SK-N-SH (cell line): Measurements from ENCODE around the gene CEP112. TPM values are rescaled to one million over a fixed set of nuclear protein-coding genes. Genes with fewer than 3 reads are reported as not detected.

Experiments used
- CTCF ChIA-PET: fragments of 300-600, 350-600 bp; formaldehyde crosslinking; extraction: SDS; loops from one replicate; lab custom pipeline; 2021; lab: Yijun Ruan, JAX
- POLR2A ChIA-PET: fragments of 350-600 bp; sonication (Branson Sonifier 250); formaldehyde crosslinking; extraction: SDS; loops from one replicate; lab custom pipeline; 2020; ENCODE audit warnings: antibody characterized with exemption, inconsistent platforms; lab: Yijun Ruan, JAX
- DNase-seq: peaks from one replicate; pipeline ENCODE4 v3.0.0; 2012
- H2AFZ ChIP-seq: fragments of 200-600 bp; sonication (generic); 2 replicates; pipeline ENCODE4 v1.8.1; 2016; ENCODE audit warnings: antibody characterized with exemption, mild to moderate bottlenecking, low read depth
- H3F3A ChIP-seq: fragments of 200-600 bp; sonication (generic); replicated peaks from 2 replicates; pipeline ENCODE3; 2016; ENCODE audit warnings: antibody characterized with exemption, mild to moderate bottlenecking; ENCODE audit not compliant: insufficient read depth
- H3K27ac ChIP-seq, 2 experiments: fragments of 200-500 bp in 1 of 2; fragments of 200-600 bp in 1 of 2; sonication (Bioruptor generic) in 1 of 2; sonication (generic), shearing (Covaris generic) in 1 of 2; 2 replicates each; pipeline versions ENCODE4 v1.5.1 to v1.6.1; 2014 to 2016; ENCODE audit warnings: low read depth in 2 of 2, inconsistent platforms in 1 of 2, low read length in 1 of 2, mild to moderate bottlenecking in 1 of 2, mixed read lengths in 1 of 2
- H3K27me3 ChIP-seq: fragments of 200-600 bp; sonication (generic), shearing (Covaris generic); 2 replicates; pipeline ENCODE4 v1.6.1; 2016; ENCODE audit warnings: mixed run types; ENCODE audit not compliant: insufficient read depth
- H3K36me3 ChIP-seq, 2 experiments: fragments of 200-500 bp in 1 of 2; fragments of 200-600 bp in 1 of 2; sonication (Bioruptor generic) in 1 of 2; sonication (generic) in 1 of 2; replicated peaks in 1 of 2; 2 replicates each; pipeline versions ENCODE3 to v1.5.1; 2014 to 2016; ENCODE audit warnings: low read length in 1 of 2, mild to moderate bottlenecking in 1 of 2; ENCODE audit not compliant: insufficient read depth in 2 of 2, control insufficient read depth in 1 of 2
- H3K4me1 ChIP-seq, 2 experiments: fragments of 200-500 bp in 1 of 2; fragments of 200-600 bp in 1 of 2; sonication (Bioruptor generic) in 1 of 2; sonication (generic), shearing (Covaris generic) in 1 of 2; 2 replicates each; pipeline versions ENCODE4 v1.5.1 to v1.6.1; 2014 to 2016; ENCODE audit warnings: low read depth in 1 of 2, low read length in 1 of 2, mixed run types in 1 of 2; ENCODE audit not compliant: insufficient read depth in 2 of 2, control insufficient read depth in 1 of 2
- H3K4me2 ChIP-seq: fragments of 200-600 bp; sonication (generic), shearing (Covaris generic); 2 replicates; pipeline ENCODE4 v1.6.1; 2017; ENCODE audit warnings: mixed run types
- H3K4me3 ChIP-seq, 2 experiments: fragments of 200-500 bp in 1 of 2; fragments of 200-600 bp in 1 of 2; sonication (Bioruptor generic) in 1 of 2; sonication (generic), shearing (Covaris generic) in 1 of 2; 2 replicates each; pipeline versions ENCODE4 v1.5.1 to v1.8.1; 2014 to 2016; ENCODE audit warnings: low read depth in 2 of 2, inconsistent platforms in 1 of 2, low read length in 1 of 2, mild to moderate bottlenecking in 1 of 2, mixed read lengths in 1 of 2, moderate library complexity in 1 of 2
- H3K79me2 ChIP-seq: fragments of 200-600 bp; sonication (generic); 2 replicates; pipeline ENCODE4 v1.8.1; 2017; ENCODE audit warnings: mild to moderate bottlenecking; ENCODE audit not compliant: insufficient read depth
- H3K9ac ChIP-seq: fragments of 200-600 bp; sonication (generic); 2 replicates; pipeline ENCODE4 v1.6.1; 2017; ENCODE audit warnings: mixed run types
- H3K9me2 ChIP-seq: fragments of 200-600 bp; sonication (generic); 2 replicates; pipeline ENCODE4 v1.6.1; 2017; ENCODE audit warnings: mixed run types
- H3K9me3 ChIP-seq: fragments of 200-600 bp; sonication (generic); 2 replicates; pipeline ENCODE4 v1.6.1; 2017; ENCODE audit warnings: mixed run types, mild to moderate bottlenecking, moderate library complexity
- H4K20me1 ChIP-seq: fragments of 200-600 bp; sonication (generic); 2 replicates; pipeline ENCODE4 v1.6.1; 2017; ENCODE audit warnings: mild to moderate bottlenecking, mixed run types; ENCODE audit not compliant: insufficient read depth
- CHD2 ChIP-seq: fragments of 150-350 bp; IDR thresholded peaks from 2 replicates; pipeline ENCODE4 v1.6.1; 2018; ENCODE audit warnings: low read length; ENCODE audit not compliant: partially characterized antibody
- CTCF ChIP-seq: fragments of 200-600 bp; sonication (generic); IDR thresholded peaks from 2 replicates; pipeline ENCODE4 v1.6.1; 2017; ENCODE audit warnings: antibody characterized with exemption, mild to moderate bottlenecking, moderate library complexity
- ELF1 ChIP-seq: IDR thresholded peaks from 2 replicates; pipeline ENCODE4 v1.4.0; 2012
- EP300 ChIP-seq, 2 experiments: IDR thresholded peaks; 2 replicates each; pipeline versions ENCODE4 v1.4.0 to v1.6.1; 2012; ENCODE audit warnings: borderline replicate concordance in 1 of 2, low read depth in 1 of 2, low read length in 1 of 2
- EZH2phosphoT487 ChIP-seq: fragments of 200-600 bp; sonication (generic); IDR thresholded peaks from 2 replicates; pipeline ENCODE4 v1.6.1; 2017; ENCODE audit warnings: low read depth, mixed run types, mild to moderate bottlenecking, antibody characterized with exemption, moderate library complexity, borderline replicate concordance
- FOSL2 ChIP-seq: IDR thresholded peaks from 2 replicates; pipeline ENCODE4 v1.4.0; 2012; ENCODE audit warnings: low read depth, mild to moderate bottlenecking, moderate library complexity, borderline replicate concordance
- GATA2 ChIP-seq: sonication (generic); formaldehyde crosslinking; IDR thresholded peaks from 2 replicates; pipeline ENCODE4 v1.5.0; 2020; ENCODE audit warnings: mild to moderate bottlenecking, missing genetic modification reagents
- IRF3 ChIP-seq: fragments of 150-350 bp; IDR thresholded peaks from 2 replicates; pipeline ENCODE4 v1.6.1; 2016; ENCODE audit warnings: mild to moderate bottlenecking, low read depth, low read length
- MXI1 ChIP-seq: IDR thresholded peaks from 2 replicates; pipeline ENCODE4 v1.6.1; 2012; ENCODE audit warnings: mild to moderate bottlenecking, low read depth, low read length, improper control_type of control experiment
- NFIC ChIP-seq: IDR thresholded peaks from 2 replicates; pipeline ENCODE4 v1.4.0; 2012; ENCODE audit warnings: borderline replicate concordance
- NRF1 ChIP-seq: IDR thresholded peaks from 2 replicates; pipeline ENCODE4 v1.6.1; 2012; ENCODE audit warnings: low read depth, mild to moderate bottlenecking, low read length
- PBX3 ChIP-seq: IDR thresholded peaks from 2 replicates; pipeline ENCODE4; 2012
- POLR2AphosphoS5 ChIP-seq: IDR thresholded peaks from 2 replicates; pipeline ENCODE4 v1.6.1; 2012; ENCODE audit warnings: low read depth, low read length
- RCOR1 ChIP-seq: fragments of 150-350 bp; IDR thresholded peaks from 2 replicates; pipeline ENCODE4 v1.6.1; 2017; ENCODE audit warnings: antibody characterized with exemption, low read length
- RFX5 ChIP-seq: IDR thresholded peaks from 2 replicates; pipeline ENCODE4 v1.6.1; 2012; ENCODE audit warnings: mild to moderate bottlenecking, improper control_type of control experiment, low read length
- TAF1 ChIP-seq: IDR thresholded peaks from 2 replicates; pipeline ENCODE4 v1.6.1; 2012; ENCODE audit warnings: low read depth, mild to moderate bottlenecking, low read length, moderate library complexity, borderline replicate concordance
- TEAD4 ChIP-seq: IDR thresholded peaks from 2 replicates; pipeline ENCODE4 v1.4.0; 2012; ENCODE audit warnings: mild to moderate bottlenecking, borderline replicate concordance; ENCODE audit not compliant: insufficient read depth
- USF1 ChIP-seq: IDR thresholded peaks from 2 replicates; pipeline ENCODE4 v1.4.0; 2012; ENCODE audit warnings: low read depth, borderline replicate concordance
- YY1 ChIP-seq: IDR thresholded peaks from 2 replicates; pipeline ENCODE4 v1.4.0; 2012; ENCODE audit warnings: low read depth, mild to moderate bottlenecking
- WGBS: methylation state at CpG from one replicate; pipeline ENCODE4 v1.1.6; 2017; ENCODE audit warnings: low lambda C conversion rate; 5-methylcytosine and 5-hydroxymethylcytosine counted together
- polyA plus RNA-seq, 3 experiments: library from polyadenylated mRNA; depleted of rRNA; stranded (reverse); fragments of >200 nt; gene quantifications; 2 replicates each; pipeline ENCODE4 v1.2.3, GENCODE V29; 2012

CEP112 gene
- polyA plus RNA-seq, 1 of the 3 experiments (the other 2 are of a cell fraction), result 7.9 TPM

- no peaks in the 10 kb centered on the region for H3K9me3 ChIP-seq
- no peaks in the 10 kb centered on the region for H3K27me3 ChIP-seq
- no peaks in the 10 kb centered on the region for H4K20me1 ChIP-seq
- no peak overlapping the region for H3K4me2 ChIP-seq
- no peak overlapping the region for H2AFZ ChIP-seq
- DNase-seq, result no peak
- 97% methylated on average over 1 of the region's 1 CpG for WGBS
- TF ChIP-seq FOSL2, result no peak
- TF ChIP-seq NFIC, result no peak
- no peak for TF ChIP-seq CHD2
- TF ChIP-seq RFX5, result no peak
- no peak for TF ChIP-seq GATA2 (CRISPR knock-in tag)
- no peak for TF ChIP-seq EP300 (IDR thresholded peaks at IDR 0.05; ENCODE audit: borderline replicate concordance in 1 of 2, low read depth in 1 of 2, low read length in 1 of 2)
- no peak for TF ChIP-seq MXI1
- TF ChIP-seq USF1, result no peak
- no peak for TF ChIP-seq NRF1
- TF ChIP-seq EZH2phosphoT487, result no peak
- no peak for TF ChIP-seq YY1
- no peak for TF ChIP-seq CTCF
- TF ChIP-seq POLR2AphosphoS5, result no peak
- no peak for TF ChIP-seq TAF1
- TF ChIP-seq PBX3, result no peak
- no peaks in the 10 kb centered on the region for H3K9me2 ChIP-seq
- H3K27ac ChIP-seq, result no peak overlapping the region; a peak in 1 of 4 replicates
- no peaks in the 10 kb centered on the region for H3K79me2 ChIP-seq
- H3K9ac ChIP-seq, result no peak overlapping the region
- H3K4me3 ChIP-seq, result no peak overlapping the region
- H3K36me3 ChIP-seq, result peaks cover 0 to 3% of the 10 kb centered on the region in 2 experiments
- no peaks in the 10 kb centered on the region; a peak in 1 of 4 replicates for H3K4me1 ChIP-seq
- H3F3A ChIP-seq, result no peaks in the 10 kb centered on the region
- ChIA-PET CTCF (interaction anchor here (0.9 to 1.1 kb wide), 2 partner anchors 26 to 30 kb away, joined by 3 read pairs; no protein-coding TSS in a partner anchor), POLR2A (no interaction called here)
Measured at GRCh38 chr17:65820306-65820705, 371.6 kb downstream of the CEP112 start.

- no peak for DNase-seq
- Histone ChIP-seq H3K4me3 (no peak overlapping the region), H3K9me3 (no peaks in the 10 kb centered on the region), H3K4me1 (no peaks in the 10 kb centered on the region; a peak in 1 of 4 replicates), H2AFZ (no peak overlapping the region), H3K9me2 (no peaks in the 10 kb centered on the region), H3K79me2 (no peaks in the 10 kb centered on the region), H3K27me3 (no peaks in the 10 kb centered on the region), H3K27ac (no peak overlapping the region), H3K36me3 (peaks cover 0 to 3% of the 10 kb centered on the region in 2 experiments), H3K9ac (no peak overlapping the region), H4K20me1 (no peaks in the 10 kb centered on the region), H3F3A (no peaks in the 10 kb centered on the region), H3K4me2 (no peak overlapping the region)
- ChIA-PET POLR2A (no interaction called here), CTCF (interaction anchor here (0.9 to 1.1 kb wide), 3 partner anchors 17 to 29 kb away, joined by 3 read pairs; no protein-coding TSS in a partner anchor)
- WGBS, result 55% methylated on average over 3 of the region's 3 CpGs
- TF ChIP-seq IRF3 (no peak), ELF1 (no peak), TEAD4 (no peak), RCOR1 (no peak)
Measured at GRCh38 chr17:65819810-65820209, 372.1 kb downstream of the CEP112 start.
